ENCODE measurements around the gene PSME4. TPM values are rescaled to one million over a fixed set of nuclear protein-coding genes. Genes with fewer than 3 reads are reported as not detected.
"Not testable (repeated sequence)": the region's sequence is repeated elsewhere in the genome, so short reads cannot be mapped to it uniquely, and the experiment has no call there.

Gene PSME4
- total RNA-seq, 4 donors from 2014 or later: 39.1 to 66.1 (median 48.5) TPM

- Histone ChIP-seq H3K9me3 (no peaks in the 10 kb centered on the region), H3K27me3 (no peaks in the 10 kb centered on the region), H3K36me3 (peaks cover 39% of the 10 kb centered on the region), H3K4me1 (no peaks in the 10 kb centered on the region), H3K27ac (no peak overlapping the region), H3K4me3 (no peak overlapping the region)
- no peak for DNase-seq (ENCODE audit: low spot score in 2 of 2)
- 95% methylated on average over 1 of the region's 1 CpG for WGBS
- no peak for TF ChIP-seq POLR2A (IDR thresholded peaks at IDR 0.05)
- no peak for TF ChIP-seq EP300 (IDR thresholded peaks at IDR 0.05)
- no peak for TF ChIP-seq POLR2AphosphoS5 (IDR thresholded peaks at IDR 0.05)
- TF ChIP-seq, protein P1, sequence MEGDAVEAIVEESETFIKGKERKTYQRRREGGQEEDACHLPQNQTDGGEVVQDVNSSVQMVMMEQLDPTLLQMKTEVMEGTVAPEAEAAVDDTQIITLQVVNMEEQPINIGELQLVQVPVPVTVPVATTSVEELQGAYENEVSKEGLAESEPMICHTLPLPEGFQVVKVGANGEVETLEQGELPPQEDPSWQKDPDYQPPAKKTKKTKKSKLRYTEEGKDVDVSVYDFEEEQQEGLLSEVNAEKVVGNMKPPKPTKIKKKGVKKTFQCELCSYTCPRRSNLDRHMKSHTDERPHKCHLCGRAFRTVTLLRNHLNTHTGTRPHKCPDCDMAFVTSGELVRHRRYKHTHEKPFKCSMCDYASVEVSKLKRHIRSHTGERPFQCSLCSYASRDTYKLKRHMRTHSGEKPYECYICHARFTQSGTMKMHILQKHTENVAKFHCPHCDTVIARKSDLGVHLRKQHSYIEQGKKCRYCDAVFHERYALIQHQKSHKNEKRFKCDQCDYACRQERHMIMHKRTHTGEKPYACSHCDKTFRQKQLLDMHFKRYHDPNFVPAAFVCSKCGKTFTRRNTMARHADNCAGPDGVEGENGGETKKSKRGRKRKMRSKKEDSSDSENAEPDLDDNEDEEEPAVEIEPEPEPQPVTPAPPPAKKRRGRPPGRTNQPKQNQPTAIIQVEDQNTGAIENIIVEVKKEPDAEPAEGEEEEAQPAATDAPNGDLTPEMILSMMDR (IDR thresholded peaks at IDR 0.05): no peak
Observed at GRCh38 chr2:53942280-53942679, 28.5 kb downstream of the PSME4 start.

DNA sequence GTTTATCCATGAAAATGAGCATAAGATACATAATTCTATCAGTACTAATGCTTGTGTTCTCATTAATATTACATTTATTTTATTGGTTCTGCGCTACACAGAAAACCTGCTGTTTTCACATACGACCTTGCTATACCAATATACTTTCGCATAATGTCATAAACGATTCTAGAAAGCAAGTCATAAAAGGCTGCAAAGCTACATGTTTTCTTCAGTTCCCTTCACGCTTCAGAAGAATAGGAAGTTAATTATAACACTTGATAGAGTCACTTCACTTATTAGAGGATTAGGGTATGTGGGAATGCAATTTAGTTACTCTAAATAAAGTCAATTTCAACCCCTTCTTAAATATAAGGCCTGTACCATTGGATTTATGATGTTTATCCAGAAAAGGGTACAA lies 29.0 kb downstream of the PSME4 start:
- no peak for TF ChIP-seq POLR2A (IDR thresholded peaks at IDR 0.05)
- TF ChIP-seq, protein P1 (IDR thresholded peaks at IDR 0.05): no peak
- no peak for TF ChIP-seq POLR2AphosphoS5 (IDR thresholded peaks at IDR 0.05)
- H3K4me1 ChIP-seq: no peaks in the 10 kb centered on the region
- H3K9me3 ChIP-seq: no peaks in the 10 kb centered on the region
- no peak overlapping the region for H3K4me3 ChIP-seq
- no peak overlapping the region for H3K27ac ChIP-seq
- H3K27me3 ChIP-seq: no peaks in the 10 kb centered on the region
- 91% methylated on average over 5 of the region's 5 CpGs for whole genome bisulfite sequencing
- H3K36me3 ChIP-seq: peaks cover 40% of the 10 kb centered on the region
- no peak for DNase-seq (ENCODE audit: low spot score in 2 of 2)

DNA sequence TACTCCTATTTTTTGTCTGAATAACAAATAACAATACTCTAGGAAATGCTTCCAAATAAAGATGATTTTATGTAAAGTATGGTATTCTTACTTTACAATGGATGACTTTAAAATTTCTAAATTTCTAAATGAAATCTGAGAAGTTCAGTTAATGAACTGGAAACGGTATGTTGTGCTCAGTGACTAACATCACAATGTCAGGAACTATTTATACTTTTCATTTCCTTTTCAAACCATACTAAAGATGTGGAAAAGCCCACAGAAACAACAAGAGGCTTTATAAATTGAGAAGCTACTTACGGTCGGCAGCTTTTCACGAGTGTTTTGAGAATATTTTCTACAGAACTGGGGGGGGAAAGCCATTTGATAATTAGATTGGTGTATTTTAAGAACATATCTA lies 31.1 kb downstream of the PSME4 start:
- Histone ChIP-seq H3K36me3 (peaks cover 49% of the 10 kb centered on the region), H3K9me3 (no peaks in the 10 kb centered on the region), H3K4me1 (no peaks in the 10 kb centered on the region), H3K4me3 (no peak overlapping the region), H3K27ac (no peak overlapping the region), H3K27me3 (no peaks in the 10 kb centered on the region)
- 82% methylated on average over 4 of the region's 4 CpGs for WGBS
- TF ChIP-seq, protein P1 (IDR thresholded peaks at IDR 0.05): no peak
- TF ChIP-seq POLR2AphosphoS5 (IDR thresholded peaks at IDR 0.05) (no peak), POLR2A (IDR thresholded peaks at IDR 0.05) (no peak)
- no peak for DNase-seq (ENCODE audit: low spot score in 2 of 2)

- no peaks in the 10 kb centered on the region for H3K27me3 ChIP-seq
- H3K4me1 ChIP-seq: no peaks in the 10 kb centered on the region
- H3K36me3 ChIP-seq: peaks cover 57% of the 10 kb centered on the region
- H3K9me3 ChIP-seq: no peaks in the 10 kb centered on the region
- TF ChIP-seq EP300 (IDR thresholded peaks at IDR 0.05) (no peak), POLR2AphosphoS5 (IDR thresholded peaks at IDR 0.05) (no peak)
- H3K27ac ChIP-seq: no peak overlapping the region
- H3K4me3 ChIP-seq: no peak overlapping the region
- WGBS: 94% methylated on average over 3 of the region's 3 CpGs
- no peak for DNase-seq (ENCODE audit: low spot score in 2 of 2)
Observed at GRCh38 chr2:53938904-53939303, 31.9 kb downstream of the PSME4 start.

DNA sequence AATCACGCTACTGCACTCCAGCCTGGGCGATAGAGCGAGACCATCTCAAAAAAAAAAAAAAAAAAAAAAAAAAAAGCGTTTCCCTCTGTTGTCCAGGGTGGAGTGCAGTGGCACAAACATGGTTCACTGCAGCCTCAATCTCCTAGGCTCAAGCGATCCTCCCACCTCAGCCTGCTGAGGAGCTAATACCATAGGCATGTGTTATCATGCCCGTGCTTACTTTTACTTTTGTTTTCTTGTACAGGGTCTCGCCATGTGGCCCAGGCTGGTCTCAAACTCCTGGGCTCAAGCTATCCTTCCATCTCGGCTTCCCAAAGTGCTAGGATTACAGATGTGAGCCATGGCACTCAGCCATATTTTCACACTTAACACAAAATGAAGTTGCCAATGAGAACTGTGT lies 37.5 kb downstream of the PSME4 start:
- Histone ChIP-seq H3K4me3 (no peak overlapping the region), H3K9me3 (no peaks in the 10 kb centered on the region), H3K27me3 (no peaks in the 10 kb centered on the region), H3K36me3 (peaks cover 89% of the 10 kb centered on the region), H3K4me1 (no peaks in the 10 kb centered on the region), H3K27ac (no peak overlapping the region)
- 95% methylated on average over 7 of the region's 8 CpGs for WGBS
- DNase-seq (ENCODE audit: low spot score in 2 of 2): no peak
- TF ChIP-seq POLR2AphosphoS5 (IDR thresholded peaks at IDR 0.05) (no peak), POLR2A (IDR thresholded peaks at IDR 0.05) (no peak), EP300 (IDR thresholded peaks at IDR 0.05) (no peak)
- TF ChIP-seq, protein P1 (IDR thresholded peaks at IDR 0.05): no peak

GRCh38 chr2:53926321-53926720 lies 44.5 kb downstream of the PSME4 start:
- WGBS: 90% methylated on average over 8 of the region's 8 CpGs
- H3K27ac ChIP-seq; H3K9me3 ChIP-seq; H3K27me3 ChIP-seq; DNase-seq (ENCODE audit: low spot score in 2 of 2); H3K4me1 ChIP-seq; H3K4me3 ChIP-seq: not testable (repeated sequence)
- peaks cover 88% of the 10 kb centered on the region for H3K36me3 ChIP-seq

Data from suprapubic skin (tissue), 4 donors.